Activated naive CD4-positive, alpha-beta T cell treated with anti-CD3 and anti-CD28 coated beads, Interleukin-2, amount 50 U/mL, for 24 hours (primary cell): Measurements from ENCODE around the gene KRTAP5-6.

Experiments
- H3K27ac Mint-ChIP-seq: one replicate; pipeline ENCODE4 v1.8.0; 2021; ENCODE audit warnings: mild to moderate bottlenecking, mixed read lengths
- H3K27me3 Mint-ChIP-seq: one replicate; pipeline ENCODE4 v1.8.0; 2021; ENCODE audit warnings: mixed read lengths
- H3K36me3 Mint-ChIP-seq: one replicate; pipeline ENCODE4 v1.8.0; 2021; ENCODE audit warnings: mixed read lengths
- H3K4me1 Mint-ChIP-seq: one replicate; pipeline ENCODE4 v1.8.0; 2021; ENCODE audit warnings: mixed read lengths
- H3K4me3 Mint-ChIP-seq: one replicate; pipeline ENCODE4 v1.8.0; 2021; ENCODE audit warnings: mild to moderate bottlenecking, mixed read lengths
- H3K9me3 Mint-ChIP-seq: one replicate; pipeline ENCODE4 v1.8.0; 2021; ENCODE audit warnings: mixed read lengths

The KRTAP5-6 gene

GRCh38 chr11:1696608-1697570 lies at the start of gene KRTAP5-6:
Gene KRTAP5-6 (plus strand): TSS chr11:1697195. CDS start chr11:1697246, 51 bp downstream.
- H3K4me3 Mint-ChIP-seq, result no peak within 1 kb of the TSS
- H3K9me3 Mint-ChIP-seq, result no peaks in the 10 kb centered on the region
- peaks cover 22% of the 10 kb centered on the region for H3K4me1 Mint-ChIP-seq
- H3K36me3 Mint-ChIP-seq, result peaks cover 3% of the 10 kb centered on the region
- peaks cover 3% of the 10 kb centered on the region for H3K27me3 Mint-ChIP-seq
- no peak within 1 kb of the TSS for H3K27ac Mint-ChIP-seq

- no peaks in the 10 kb centered on the region for H3K9me3 Mint-ChIP-seq
- peaks cover 8% of the 10 kb centered on the region for H3K27me3 Mint-ChIP-seq
- no peaks in the 10 kb centered on the region for H3K4me1 Mint-ChIP-seq
- no peak overlapping the region for H3K27ac Mint-ChIP-seq
- no peak overlapping the region for H3K4me3 Mint-ChIP-seq
- no peaks in the 10 kb centered on the region for H3K36me3 Mint-ChIP-seq
Observed at GRCh38 chr11:1647901-1648652, 48.9 kb upstream of the KRTAP5-6 start.

- Mint-ChIP-seq H3K27ac (no peak overlapping the region), H3K27me3 (peaks cover 8% of the 10 kb centered on the region), H3K4me1 (no peaks in the 10 kb centered on the region), H3K36me3 (no peaks in the 10 kb centered on the region), H3K9me3 (no peaks in the 10 kb centered on the region), H3K4me3 (no peak overlapping the region)
Observed at GRCh38 chr11:1648653-1649420, 48.2 kb upstream of the KRTAP5-6 start.

GRCh38 chr11:1650034-1650917 lies 46.7 kb upstream of the KRTAP5-6 start:
- H3K36me3 Mint-ChIP-seq, result no peaks in the 10 kb centered on the region
- no peaks in the 10 kb centered on the region for H3K9me3 Mint-ChIP-seq
- H3K4me1 Mint-ChIP-seq, result no peaks in the 10 kb centered on the region
- H3K27me3 Mint-ChIP-seq, result peaks cover 3% of the 10 kb centered on the region
- no peak overlapping the region for H3K4me3 Mint-ChIP-seq
- no peak overlapping the region for H3K27ac Mint-ChIP-seq

- H3K9me3 Mint-ChIP-seq, result no peaks in the 10 kb centered on the region
- H3K4me1 Mint-ChIP-seq, result no peaks in the 10 kb centered on the region
- no peak overlapping the region for H3K27ac Mint-ChIP-seq
- H3K27me3 Mint-ChIP-seq, result peaks cover 3% of the 10 kb centered on the region
- H3K4me3 Mint-ChIP-seq, result no peak overlapping the region
- H3K36me3 Mint-ChIP-seq, result no peaks in the 10 kb centered on the region
Observed at GRCh38 chr11:1650918-1651262, 46.1 kb upstream of the KRTAP5-6 start.

- Mint-ChIP-seq H3K9me3 (no peaks in the 10 kb centered on the region), H3K4me1 (no peaks in the 10 kb centered on the region), H3K27ac (no peak overlapping the region), H3K36me3 (no peaks in the 10 kb centered on the region), H3K4me3 (no peak overlapping the region), H3K27me3 (peaks cover 3% of the 10 kb centered on the region)
Observed at GRCh38 chr11:1651411-1651980, 45.5 kb upstream of the KRTAP5-6 start.

GRCh38 chr11:1652026-1652425 lies 45.0 kb upstream of the KRTAP5-6 start:
- Mint-ChIP-seq H3K36me3 (no peaks in the 10 kb centered on the region), H3K4me3 (no peak overlapping the region), H3K27me3 (peaks cover 3% of the 10 kb centered on the region), H3K27ac (no peak overlapping the region), H3K9me3 (no peaks in the 10 kb centered on the region), H3K4me1 (no peaks in the 10 kb centered on the region)

- Mint-ChIP-seq H3K27me3 (peaks cover 3% of the 10 kb centered on the region), H3K4me3 (no peak overlapping the region)
Observed at GRCh38 chr11:1652442-1652770, 44.6 kb upstream of the KRTAP5-6 start.

GRCh38 chr11:1652771-1653540 lies 44.0 kb upstream of the KRTAP5-6 start:
- H3K27me3 Mint-ChIP-seq, result peaks cover 5% of the 10 kb centered on the region
- H3K4me1 Mint-ChIP-seq, result no peaks in the 10 kb centered on the region
- H3K4me3 Mint-ChIP-seq, result no peak overlapping the region
- H3K36me3 Mint-ChIP-seq, result no peaks in the 10 kb centered on the region
- H3K27ac Mint-ChIP-seq, result no peak overlapping the region
- H3K9me3 Mint-ChIP-seq, result no peaks in the 10 kb centered on the region

More at GRCh38 chr11:1652442-1652770, 44.6 kb upstream of the KRTAP5-6 start:
- no peaks in the 10 kb centered on the region for H3K4me1 Mint-ChIP-seq
- H3K36me3 Mint-ChIP-seq, result no peaks in the 10 kb centered on the region
- H3K9me3 Mint-ChIP-seq, result no peaks in the 10 kb centered on the region
- H3K27ac Mint-ChIP-seq, result no peak overlapping the region

GRCh38 chr11:1653541-1654387 lies 43.2 kb upstream of the KRTAP5-6 start:
- no peaks in the 10 kb centered on the region for H3K9me3 Mint-ChIP-seq
- no peaks in the 10 kb centered on the region for H3K36me3 Mint-ChIP-seq
- no peak overlapping the region for H3K4me3 Mint-ChIP-seq
- H3K27ac Mint-ChIP-seq, result no peak overlapping the region
- H3K27me3 Mint-ChIP-seq, result peaks cover 5% of the 10 kb centered on the region
- no peaks in the 10 kb centered on the region for H3K4me1 Mint-ChIP-seq

- H3K4me3 Mint-ChIP-seq, result no peak overlapping the region
- no peaks in the 10 kb centered on the region for H3K36me3 Mint-ChIP-seq
- peak overlapping the region; percentile 55 for H3K27ac Mint-ChIP-seq
- H3K27me3 Mint-ChIP-seq, result peaks cover 5% of the 10 kb centered on the region
- peaks cover 7% of the 10 kb centered on the region for H3K4me1 Mint-ChIP-seq
- H3K9me3 Mint-ChIP-seq, result no peaks in the 10 kb centered on the region
Observed at GRCh38 chr11:1654388-1655167, 42.4 kb upstream of the KRTAP5-6 start.

- Mint-ChIP-seq H3K36me3 (no peaks in the 10 kb centered on the region), H3K27ac (no peak overlapping the region), H3K4me3 (no peak overlapping the region), H3K9me3 (no peaks in the 10 kb centered on the region), H3K27me3 (peaks cover 13% of the 10 kb centered on the region), H3K4me1 (peaks cover 15% of the 10 kb centered on the region)
Observed at GRCh38 chr11:1655168-1656060, 41.6 kb upstream of the KRTAP5-6 start.
